Neural progenitor cell (in vitro differentiated cells): Measurements from ENCODE around the gene SUGP1. TPM values are rescaled to one million over a fixed set of nuclear protein-coding genes. Genes with fewer than 3 reads are reported as not detected.

Source experiments
- DNase-seq: peaks from one replicate; pipeline ENCODE4 v3.0.0-alpha.2; 2016; ENCODE audit warnings: low spot score
- H2AFZ ChIP-seq: fragments of 200-600 bp; sonication (generic); replicated peaks from 2 replicates; pipeline ENCODE4 v1.6.1; 2016; ENCODE audit warnings: antibody characterized with exemption
- H3F3A ChIP-seq: fragments of 200-600 bp; sonication (generic); 2 replicates; pipeline ENCODE4 v1.6.1; 2016; ENCODE audit warnings: antibody characterized with exemption, low read depth
- H3K27ac ChIP-seq: fragments of 200-600 bp; sonication (generic); 2 replicates; pipeline ENCODE4 v1.5.1; 2016; ENCODE audit warnings: mild to moderate bottlenecking
- H3K27me3 ChIP-seq: fragments of 200-600 bp; sonication (generic); 2 replicates; pipeline ENCODE4 v1.6.1; 2016; ENCODE audit warnings: mild to moderate bottlenecking, moderate library complexity
- H3K36me3 ChIP-seq: fragments of 200-600 bp; sonication (generic); 2 replicates; pipeline ENCODE4 v1.5.1; 2016
- H3K4me1 ChIP-seq: fragments of 200-600 bp; sonication (generic); 2 replicates; pipeline ENCODE4 v1.6.1; 2016; ENCODE audit warnings: mixed run types
- H3K4me2 ChIP-seq: fragments of 200-600 bp; sonication (generic); 2 replicates; pipeline ENCODE4 v1.6.1; 2016
- H3K4me3 ChIP-seq: fragments of 200-600 bp; sonication (generic); 2 replicates; pipeline ENCODE4 v1.5.1; 2016
- H3K79me2 ChIP-seq: fragments of 200-600 bp; sonication (generic); 2 replicates; pipeline ENCODE4 v1.6.1; 2016; ENCODE audit warnings: low read depth
- H3K9ac ChIP-seq: fragments of 200-600 bp; sonication (generic); 2 replicates; pipeline ENCODE4 v1.6.1; 2016
- H3K9me3 ChIP-seq: fragments of 200-600 bp; sonication (generic); 2 replicates; pipeline ENCODE4 v1.5.1; 2016; ENCODE audit warnings: low read depth
- H4K20me1 ChIP-seq: fragments of 200-600 bp; sonication (generic); 2 replicates; pipeline ENCODE4 v1.6.1; 2016; ENCODE audit warnings: low read depth
- H3K27ac Mint-ChIP-seq: 3 replicates; pipeline ENCODE4 v1.8.0; 2021; ENCODE audit warnings: mixed read lengths
- H3K27me3 Mint-ChIP-seq: 2 replicates; pipeline ENCODE4 v1.8.0; 2022; ENCODE audit warnings: low read depth, mild to moderate bottlenecking, inconsistent platforms, moderate library complexity, mixed read lengths; ENCODE audit not compliant: insufficient read depth
- H3K36me3 Mint-ChIP-seq: 3 replicates; pipeline ENCODE4 v1.8.0; 2021; ENCODE audit warnings: mixed read lengths
- H3K4me1 Mint-ChIP-seq: 3 replicates; pipeline ENCODE4 v1.8.0; 2021; ENCODE audit warnings: mixed read lengths
- H3K4me3 Mint-ChIP-seq: 3 replicates; pipeline ENCODE4 v1.8.0; 2021; ENCODE audit warnings: mild to moderate bottlenecking, moderate library complexity, mixed read lengths
- H3K9me3 Mint-ChIP-seq: 3 replicates; pipeline ENCODE4 v1.8.0; 2020; ENCODE audit warnings: mixed read lengths
- EZH2 ChIP-seq: fragments of 200-600 bp; sonication (generic); IDR thresholded peaks from 2 replicates; pipeline ENCODE4 v1.6.1; 2017; ENCODE audit warnings: antibody characterized with exemption, mild to moderate bottlenecking, moderate library complexity
- EZH2phosphoT487 ChIP-seq: fragments of 200-600 bp; sonication (generic); IDR thresholded peaks from 2 replicates; pipeline ENCODE4 v1.6.1; 2017; ENCODE audit warnings: antibody characterized with exemption
- total RNA-seq: library from RNA; depleted of rRNA; stranded (reverse); fragments of >200 nt; gene quantifications from 2 replicates; pipeline ENCODE4 v1.2.3, GENCODE V29; 2015; ENCODE audit warnings: low replicate concordance
- TF ChIP-seq, protein P1 (sequence below): fragments of 200-600 bp; sonication (generic); IDR thresholded peaks from 2 replicates; pipeline ENCODE4 v1.5.1; 2017; ENCODE audit warnings: antibody characterized with exemption, mild to moderate bottlenecking

Gene SUGP1
- total RNA-seq, 1 donor from 2014 or later, result 46.1 TPM

DNA sequence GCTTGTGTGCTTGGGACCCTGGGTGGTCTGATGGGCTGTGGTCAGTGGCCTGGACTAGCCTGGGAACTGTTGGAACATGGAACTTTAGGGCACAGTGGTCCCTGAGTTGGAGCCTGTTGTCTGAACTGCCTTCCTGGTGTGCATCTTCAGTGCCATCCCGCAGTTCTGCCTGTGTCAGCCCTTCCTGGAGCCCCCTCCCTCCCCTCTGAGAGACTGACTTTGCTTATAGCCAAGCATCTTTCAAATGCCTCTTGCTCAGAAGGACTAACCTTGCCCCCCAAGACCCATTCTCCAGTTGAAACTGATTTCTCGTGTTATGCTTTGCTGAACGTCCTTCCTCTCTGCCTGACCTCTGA lies 14.7 kb upstream of the SUGP1 start:
- H3K4me3 Mint-ChIP-seq, result no peak overlapping the region
- H3K9ac ChIP-seq, result no peak overlapping the region
- H3K4me2 ChIP-seq, result no peak overlapping the region
- H3K9me3 ChIP-seq, result no peaks in the 10 kb centered on the region
- no peak overlapping the region for H2AFZ ChIP-seq
- H4K20me1 ChIP-seq, result peaks cover 43% of the 10 kb centered on the region
- H3K4me1 Mint-ChIP-seq, result no peaks in the 10 kb centered on the region
- no peak overlapping the region for H3K27ac ChIP-seq
- H3K4me3 ChIP-seq, result no peak overlapping the region
- H3K27me3 ChIP-seq, result no peaks in the 10 kb centered on the region
- H3K9me3 Mint-ChIP-seq, result no peaks in the 10 kb centered on the region
- DNase-seq, result no peak
- TF ChIP-seq EZH2 (no peak), EZH2phosphoT487 (no peak)
- TF ChIP-seq, protein P1, sequence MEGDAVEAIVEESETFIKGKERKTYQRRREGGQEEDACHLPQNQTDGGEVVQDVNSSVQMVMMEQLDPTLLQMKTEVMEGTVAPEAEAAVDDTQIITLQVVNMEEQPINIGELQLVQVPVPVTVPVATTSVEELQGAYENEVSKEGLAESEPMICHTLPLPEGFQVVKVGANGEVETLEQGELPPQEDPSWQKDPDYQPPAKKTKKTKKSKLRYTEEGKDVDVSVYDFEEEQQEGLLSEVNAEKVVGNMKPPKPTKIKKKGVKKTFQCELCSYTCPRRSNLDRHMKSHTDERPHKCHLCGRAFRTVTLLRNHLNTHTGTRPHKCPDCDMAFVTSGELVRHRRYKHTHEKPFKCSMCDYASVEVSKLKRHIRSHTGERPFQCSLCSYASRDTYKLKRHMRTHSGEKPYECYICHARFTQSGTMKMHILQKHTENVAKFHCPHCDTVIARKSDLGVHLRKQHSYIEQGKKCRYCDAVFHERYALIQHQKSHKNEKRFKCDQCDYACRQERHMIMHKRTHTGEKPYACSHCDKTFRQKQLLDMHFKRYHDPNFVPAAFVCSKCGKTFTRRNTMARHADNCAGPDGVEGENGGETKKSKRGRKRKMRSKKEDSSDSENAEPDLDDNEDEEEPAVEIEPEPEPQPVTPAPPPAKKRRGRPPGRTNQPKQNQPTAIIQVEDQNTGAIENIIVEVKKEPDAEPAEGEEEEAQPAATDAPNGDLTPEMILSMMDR, result no peak
- H3K79me2 ChIP-seq, result peaks cover 10% of the 10 kb centered on the region
- no peaks in the 10 kb centered on the region for H3K4me1 ChIP-seq
- peaks cover 2% of the 10 kb centered on the region for H3K27me3 Mint-ChIP-seq
- H3K27ac Mint-ChIP-seq, result no peak overlapping the region
- H3F3A ChIP-seq, result no peaks in the 10 kb centered on the region
- H3K36me3 Mint-ChIP-seq, result peaks cover 14% of the 10 kb centered on the region
- H3K36me3 ChIP-seq, result peaks cover 4% of the 10 kb centered on the region

DNA sequence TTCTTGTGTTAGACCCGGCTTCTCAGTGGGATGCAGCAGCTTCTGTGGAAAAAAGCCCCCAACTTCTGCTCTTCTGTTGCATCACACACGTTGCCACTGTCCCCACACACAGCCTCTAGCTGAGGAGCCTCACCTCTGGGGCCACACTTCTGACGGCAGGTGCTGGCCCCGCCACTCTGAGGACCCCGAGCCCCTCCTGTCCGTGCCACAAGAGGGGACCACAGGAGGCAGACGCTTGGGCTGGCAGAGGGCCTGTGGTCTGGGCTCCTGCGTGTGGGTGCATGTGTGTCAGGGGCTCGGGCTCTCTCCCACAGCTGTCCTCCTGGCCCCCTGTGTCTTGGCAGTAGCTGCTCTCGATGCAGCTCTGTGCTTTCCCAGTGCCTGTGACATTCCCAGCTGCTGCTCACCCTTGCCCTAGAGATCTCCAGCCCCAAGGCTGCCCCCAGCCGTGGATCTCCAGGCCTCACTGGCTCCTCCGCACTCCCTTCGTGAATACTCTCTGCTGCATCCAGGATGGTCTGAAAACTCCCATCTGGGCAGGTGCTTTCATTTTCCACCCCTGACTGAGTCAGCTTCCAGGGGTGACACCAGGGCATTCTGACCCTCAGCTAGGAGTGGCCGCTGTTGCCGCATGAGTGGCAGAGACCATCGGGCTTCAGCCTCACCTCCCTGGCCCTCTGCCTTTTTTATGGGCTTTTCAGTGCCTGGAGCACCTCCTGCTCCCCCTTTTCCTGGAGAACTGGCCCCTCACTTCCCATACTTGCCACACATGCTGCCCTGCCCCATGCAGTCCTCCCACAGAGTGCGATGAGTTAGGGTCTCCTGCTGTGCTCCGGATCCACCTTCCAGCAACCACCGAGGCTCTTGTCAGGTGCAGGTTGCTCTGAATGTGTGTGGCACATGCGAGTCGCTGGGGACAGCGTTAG lies 14.0 kb upstream of the SUGP1 start:
- Histone ChIP-seq H3K4me1 (no peaks in the 10 kb centered on the region), H3K79me2 (peaks cover 15% of the 10 kb centered on the region), H3K36me3 (peaks cover 4% of the 10 kb centered on the region), H3K27ac (no peak overlapping the region), H3K9ac (peak overlapping the region; percentile 8), H2AFZ (no peak overlapping the region), H3K4me3 (no peak overlapping the region), H3K9me3 (no peaks in the 10 kb centered on the region), H3K4me2 (no peak overlapping the region), H3F3A (no peaks in the 10 kb centered on the region), H3K27me3 (no peaks in the 10 kb centered on the region), H4K20me1 (peaks cover 43% of the 10 kb centered on the region)
- peaks cover 14% of the 10 kb centered on the region for H3K36me3 Mint-ChIP-seq
- H3K27me3 Mint-ChIP-seq, result peaks cover 2% of the 10 kb centered on the region
- no peak overlapping the region for H3K4me3 Mint-ChIP-seq
- H3K4me1 Mint-ChIP-seq, result no peaks in the 10 kb centered on the region
- no peak for TF ChIP-seq EZH2
- TF ChIP-seq, protein P1, result no peak
- TF ChIP-seq EZH2phosphoT487, result no peak
- H3K9me3 Mint-ChIP-seq, result no peaks in the 10 kb centered on the region
- H3K27ac Mint-ChIP-seq, result no peak overlapping the region
- DNase-seq, result no peak

DNA sequence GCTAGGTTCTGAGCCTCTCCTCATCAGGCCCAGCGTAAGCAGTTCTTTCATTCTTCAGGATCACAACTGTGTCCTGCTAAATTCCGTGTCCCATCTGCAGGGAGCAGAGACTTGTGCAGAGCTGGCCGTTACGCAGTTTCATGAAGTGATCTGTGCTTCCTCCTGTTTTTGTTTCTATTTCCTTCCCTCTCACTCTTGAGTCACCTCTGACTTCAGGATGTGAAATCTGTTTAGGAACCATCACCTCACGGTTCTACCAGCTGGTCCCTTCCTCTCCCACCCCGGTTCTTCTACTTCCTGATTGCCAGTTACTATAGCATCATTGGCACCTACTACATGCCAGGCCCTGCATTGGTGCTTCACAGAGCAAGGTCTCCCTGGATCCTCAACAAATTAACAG lies 8.8 kb upstream of the SUGP1 start:
- TF ChIP-seq, protein P1, result no peak
- TF ChIP-seq EZH2 (no peak), EZH2phosphoT487 (no peak)
- H3K9me3 Mint-ChIP-seq, result no peaks in the 10 kb centered on the region
- Histone ChIP-seq H3F3A (no peaks in the 10 kb centered on the region), H3K36me3 (no peaks in the 10 kb centered on the region), H3K27ac (no peak overlapping the region), H2AFZ (no peak overlapping the region), H3K27me3 (no peaks in the 10 kb centered on the region), H3K79me2 (peaks cover 58% of the 10 kb centered on the region), H3K9me3 (no peaks in the 10 kb centered on the region), H4K20me1 (peaks cover 27% of the 10 kb centered on the region), H3K4me1 (no peaks in the 10 kb centered on the region), H3K4me3 (no peak overlapping the region), H3K4me2 (no peak overlapping the region), H3K9ac (no peak overlapping the region)
- peaks cover 2% of the 10 kb centered on the region for H3K27me3 Mint-ChIP-seq
- no peak overlapping the region for H3K4me3 Mint-ChIP-seq
- no peak for DNase-seq
- peaks cover 20% of the 10 kb centered on the region for H3K36me3 Mint-ChIP-seq
- no peaks in the 10 kb centered on the region for H3K4me1 Mint-ChIP-seq
- H3K27ac Mint-ChIP-seq, result no peak overlapping the region
